Stimulated activated CD4-positive, alpha-beta T cell treated with anti-CD3 and anti-CD28 coated beads, Interleukin-2, amount 100 ng/mL, for 48 hours (primary cell): Measurements from ENCODE around the gene RAB4B.
A peak's percentile ranks its signal among the peaks of the same experiment; 100 is the strongest.
"Not testable (repeated sequence)": the region's sequence is repeated elsewhere in the genome, so short reads cannot be mapped to it uniquely, and the experiment has no call there.

Source experiments
- DNase-seq, 2 donors: peaks; one replicate each; pipeline ENCODE4 v3.0.0-alpha.2; 2020

RAB4B gene

GRCh38 chr19:40750874-40751537 lies 27.0 kb upstream of the RAB4B start, which contains the start of gene SNRPA:
TSS of gene SNRPA (plus strand) at chr19:40751203. CDS start at chr19:40751409, 206 bp downstream.
- peak; percentile 90 to 92 for DNase-seq

- DNase-seq: no peak
Measured at GRCh38 chr19:40752257-40752781, 25.7 kb upstream of the RAB4B start.

- DNase-seq: peak; percentile 45 to 52
Measured at GRCh38 chr19:40754611-40755247, 23.3 kb upstream of the RAB4B start.

- DNase-seq: no peak
Measured at GRCh38 chr19:40755248-40755624, 22.8 kb upstream of the RAB4B start.

- DNase-seq: no peak
Measured at GRCh38 chr19:40755791-40756190, 22.3 kb upstream of the RAB4B start.

- DNase-seq: peak in 1 of 2 donors; percentile 24
Measured at GRCh38 chr19:40756502-40757110, 21.4 kb upstream of the RAB4B start.

GRCh38 chr19:40758491-40758890 lies 19.6 kb upstream of the RAB4B start:
- DNase-seq: no peak

GRCh38 chr19:40759352-40759751 lies 18.7 kb upstream of the RAB4B start:
- DNase-seq: no peak

- no peak for DNase-seq
Measured at GRCh38 chr19:40762754-40763470, 15.1 kb upstream of the RAB4B start.

GRCh38 chr19:40763526-40763925 lies 14.5 kb upstream of the RAB4B start:
- no peak for DNase-seq

- DNase-seq: no peak
Measured at GRCh38 chr19:40763963-40764362, 14.1 kb upstream of the RAB4B start.

- not testable (repeated sequence) for DNase-seq
Measured at GRCh38 chr19:40766385-40766784, 11.7 kb upstream of the RAB4B start.

- DNase-seq: no peak
Measured at GRCh38 chr19:40768869-40769268, 9.2 kb upstream of the RAB4B start.

GRCh38 chr19:40771101-40771862 lies 6.8 kb upstream of the RAB4B start:
- not testable (repeated sequence) for DNase-seq

GRCh38 chr19:40774916-40775631 lies 3.0 kb upstream of the RAB4B start, which contains the start of gene MIA:
TSS of gene MIA (plus strand) at chr19:40775521. CDS start at chr19:40775543, 22 bp downstream.
- no peak for DNase-seq

GRCh38 chr19:40775632-40776022 lies 2.4 kb upstream of the RAB4B start:
- no peak for DNase-seq

GRCh38 chr19:40776364-40776763 lies 1.7 kb upstream of the RAB4B start:
- no peak for DNase-seq

- DNase-seq: peak; percentile 80 to 86
Measured at GRCh38 chr19:40776932-40777644, 959 bp upstream of the RAB4B start.

GRCh38 chr19:40777645-40777936 lies 456 bp upstream of the RAB4B start:
- no peak for DNase-seq

- DNase-seq: no peak
Measured at GRCh38 chr19:40778706-40779284, 748 bp downstream of the RAB4B start.

- no peak for DNase-seq
Measured at GRCh38 chr19:40780582-40780981, 2.5 kb downstream of the RAB4B start.
